ENCODE data around the gene FAM107B. TPM values are rescaled to one million over a fixed set of nuclear protein-coding genes. Genes with fewer than 3 reads are reported as not detected.

The FAM107B gene
- total and polyA plus RNA-seq, 10 of the 15 experiments (the other 5 are each of a cell fraction or from before 2014, with no cell fraction given): 22.9 to 162 (median 86.6) TPM

DNA sequence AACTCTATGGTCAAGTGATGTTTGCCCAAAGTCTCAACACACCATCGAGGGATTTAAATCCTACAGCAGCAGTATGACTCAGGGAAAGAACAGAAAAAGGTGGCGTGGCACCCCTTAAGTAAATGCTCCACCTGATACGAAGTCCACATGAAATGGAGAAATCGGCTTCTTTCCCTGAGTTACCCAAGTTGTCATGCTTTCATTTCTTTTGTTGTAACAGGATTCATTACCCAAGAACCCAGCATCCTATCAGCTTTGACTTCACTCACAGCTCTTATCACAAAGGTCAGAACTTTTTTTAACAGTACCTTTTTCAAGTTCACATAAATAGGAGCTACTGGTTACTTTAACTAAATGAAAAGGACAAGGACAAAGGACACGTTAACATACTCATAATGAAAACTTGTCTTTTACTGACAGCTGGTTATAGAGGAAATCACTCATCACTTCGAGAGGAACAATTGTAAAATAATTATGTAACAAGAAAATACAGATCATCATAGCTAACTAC, 224.2 kb downstream of the FAM107B start:
- ChIA-PET POLR2A (interaction anchor here (0.5 to 1.2 kb wide), 2 partner anchors 10 to 24 kb away, joined by 3 to 6 read pairs; no protein-coding TSS in a partner anchor), SMC1A (ENCODE audit: uncharacterized antibody, unreplicated experiment) (interaction anchor here (0.6 to 1.5 kb wide), 9 partner anchors 10 to 279 kb away, joined by 3 to 5 read pairs (median 3); no protein-coding TSS in a partner anchor), RAD21 (ENCODE audit: unreplicated experiment) (interaction anchor here (0.8 to 1.2 kb wide), 5 partner anchors 9 to 399 kb away, joined by 3 to 4 read pairs (median 3); partner anchors contain the start of genes CDNF, HSPA14, MSANTD7 and SUV39H2), CTCF (interaction anchor here (1.0 to 2.6 kb wide), 5 partner anchors 13 to 97 kb away, joined by 3 to 8 read pairs (median 3); no protein-coding TSS in a partner anchor)
- WGBS (ENCODE audit: insufficient coverage, insufficient replicate concordance, low lambda C conversion rate, missing lambda C conversion rate): 66% methylated on average over 6 of the region's 6 CpGs
- peaks cover 18% of the 10 kb centered on the region for H3K4me1 ChIP-seq (ENCODE audit: control insufficient read depth, insufficient read depth, low read length)
- H3K36me3 ChIP-seq (ENCODE audit: control insufficient read depth in 2 of 2, insufficient read depth in 2 of 2, low read length in 1 of 2): peaks cover 5 to 8% of the 10 kb centered on the region in 2 experiments; a peak in 3 of 4 replicates
- FAIRE-seq (peak; percentile 75), ATAC-seq (no peak), DNase-seq (ENCODE audit: low read depth, low spot score) (no peak)
- H2AFZ ChIP-seq (ENCODE audit: control insufficient read depth, low read depth, low read length): no peak overlapping the region
- peaks cover 15% of the 10 kb centered on the region for H3K79me2 ChIP-seq (ENCODE audit: control insufficient read depth, insufficient read depth, low read length)
- H3K27ac ChIP-seq (ENCODE audit: control insufficient read depth, insufficient read depth): no peak overlapping the region
- no peak overlapping the region for H3K9ac ChIP-seq (ENCODE audit: control insufficient read depth, insufficient read depth, low read length)
- H3K9me3 ChIP-seq (replicated peaks; ENCODE audit: control insufficient read depth, insufficient read depth, low read length): no peaks in the 10 kb centered on the region
- no peaks in the 10 kb centered on the region for H3K27me3 ChIP-seq (replicated peaks in 1 of 2; ENCODE audit: control insufficient read depth in 2 of 2, insufficient read depth in 2 of 2, low read length in 1 of 2)
- BruUV-seq (replicated peaks): no TSS peak
- no peak overlapping the region for H3K4me3 ChIP-seq
- intact Hi-C loops (cut with micrococcal nuclease; ENCODE audit: unreplicated experiment) (no loop called here), in situ Hi-C loops (cut with MboI) (no loop called here)
- TF ChIP-seq CHD1 (IDR thresholded peaks at IDR 0.05; ENCODE audit: low read depth, low read length): no peak
- TF ChIP-seq SP1 (IDR thresholded peaks at IDR 0.05; ENCODE audit: low read depth, low read length): no peak
- no peak for TF ChIP-seq YBX1 (IDR thresholded peaks at IDR 0.05)
- TF ChIP-seq, protein P1, sequence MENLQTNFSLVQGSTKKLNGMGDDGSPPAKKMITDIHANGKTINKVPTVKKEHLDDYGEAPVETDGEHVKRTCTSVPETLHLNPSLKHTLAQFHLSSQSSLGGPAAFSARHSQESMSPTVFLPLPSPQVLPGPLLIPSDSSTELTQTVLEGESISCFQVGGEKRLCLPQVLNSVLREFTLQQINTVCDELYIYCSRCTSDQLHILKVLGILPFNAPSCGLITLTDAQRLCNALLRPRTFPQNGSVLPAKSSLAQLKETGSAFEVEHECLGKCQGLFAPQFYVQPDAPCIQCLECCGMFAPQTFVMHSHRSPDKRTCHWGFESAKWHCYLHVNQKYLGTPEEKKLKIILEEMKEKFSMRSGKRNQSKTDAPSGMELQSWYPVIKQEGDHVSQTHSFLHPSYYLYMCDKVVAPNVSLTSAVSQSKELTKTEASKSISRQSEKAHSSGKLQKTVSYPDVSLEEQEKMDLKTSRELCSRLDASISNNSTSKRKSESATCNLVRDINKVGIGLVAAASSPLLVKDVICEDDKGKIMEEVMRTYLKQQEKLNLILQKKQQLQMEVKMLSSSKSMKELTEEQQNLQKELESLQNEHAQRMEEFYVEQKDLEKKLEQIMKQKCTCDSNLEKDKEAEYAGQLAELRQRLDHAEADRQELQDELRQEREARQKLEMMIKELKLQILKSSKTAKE (IDR thresholded peaks at IDR 0.05; ENCODE audit: low read depth, poor library complexity, severe bottlenecking): no peak
- TF ChIP-seq PKNOX1 (IDR thresholded peaks at IDR 0.05): peak; percentile 36; the same call in 1 of the 2 replicates
- TF ChIP-seq GATAD2B (conservative IDR thresholded peaks at IDR 0.05; ENCODE audit: low read depth): no peak
- peak; percentile 64 for TF ChIP-seq JUNB (IDR thresholded peaks at IDR 0.05)
- no peak for TF ChIP-seq RCOR1 (conservative IDR thresholded peaks at IDR 0.05; ENCODE audit: low read depth, low read length)
- TF ChIP-seq ZBED1 (IDR thresholded peaks at IDR 0.05; ENCODE audit: borderline replicate concordance): no peak
- no peak overlapping the region for H3K4me2 ChIP-seq (ENCODE audit: control insufficient read depth, insufficient read depth)
- no peaks in the 10 kb centered on the region; the same call in 1 of the 2 replicates for H4K20me1 ChIP-seq (ENCODE audit: control insufficient read depth, insufficient read depth)

Data from GM12878 (cell line).